OCI-LY1 (cell line): ENCODE results near the gene RNFT2.

Experiments
- H2AFZ ChIP-seq: fragments of 200-600 bp; sonication (generic), shearing (Covaris generic); 2 replicates; pipeline ENCODE4 v1.6.0; 2014; ENCODE audit warnings: antibody characterized with exemption, mild to moderate bottlenecking, low read length
- H3F3A ChIP-seq: fragments of 200-600 bp; sonication (generic), shearing (Covaris generic); 2 replicates; pipeline ENCODE4 v1.6.0; 2014; ENCODE audit warnings: mild to moderate bottlenecking, antibody characterized with exemption, low read length, moderate library complexity; ENCODE audit not compliant: insufficient read depth
- H3K27ac ChIP-seq: fragments of 200-600 bp; sonication (generic); 2 replicates; pipeline ENCODE4 v1.5.1; 2014; ENCODE audit warnings: low read length, mixed run types, mild to moderate bottlenecking, low read depth; ENCODE audit not compliant: poor library complexity, severe bottlenecking
- H3K27me3 ChIP-seq: fragments of 200-600 bp; sonication (generic); 2 replicates; pipeline ENCODE4 v1.6.0; 2014; ENCODE audit warnings: antibody characterized with exemption, mild to moderate bottlenecking, low read length, moderate library complexity; ENCODE audit not compliant: insufficient read depth
- H3K36me3 ChIP-seq: fragments of 200-600 bp; sonication (generic); 2 replicates; pipeline ENCODE4 v1.6.1; 2014; ENCODE audit warnings: mild to moderate bottlenecking, antibody characterized with exemption, low read length, moderate library complexity, mixed read lengths; ENCODE audit not compliant: insufficient read depth
- H3K4me1 ChIP-seq: fragments of 200-600 bp; sonication (generic); 2 replicates; pipeline ENCODE4 v1.5.1; 2014; ENCODE audit warnings: mild to moderate bottlenecking, low read length, moderate library complexity; ENCODE audit not compliant: insufficient read depth, severe bottlenecking
- H3K4me2 ChIP-seq: fragments of 200-600 bp; sonication (generic), shearing (Covaris generic); 2 replicates; pipeline ENCODE4 v1.6.1; 2014; ENCODE audit warnings: low read length
- H3K4me3 ChIP-seq: fragments of 200-600 bp; sonication (generic); 2 replicates; pipeline ENCODE4 v1.5.1; 2014; ENCODE audit warnings: low read length, low read depth, mild to moderate bottlenecking, mixed read lengths; ENCODE audit not compliant: poor library complexity, severe bottlenecking
- H3K79me2 ChIP-seq: fragments of 200-600 bp; shearing (Covaris generic); 2 replicates; pipeline ENCODE4 v1.6.1; 2016; ENCODE audit warnings: mixed run types, low read length, mixed read lengths; ENCODE audit not compliant: insufficient read depth
- H3K9ac ChIP-seq: fragments of 200-600 bp; sonication (generic), shearing (Covaris generic); 2 replicates; pipeline ENCODE4 v1.6.1; 2014; ENCODE audit warnings: mild to moderate bottlenecking, low read length, mixed read lengths
- H3K9me2 ChIP-seq: fragments of 200-600 bp; sonication (generic), shearing (Covaris generic); 2 replicates; pipeline ENCODE4 v1.6.1; 2014; ENCODE audit warnings: low read depth, mild to moderate bottlenecking, low read length, mixed read lengths
- H3K9me3 ChIP-seq: fragments of 200-600 bp; shearing (Covaris generic); 2 replicates; pipeline ENCODE4 v1.6.1; 2014; ENCODE audit warnings: low read length, mixed read lengths
- H4K20me1 ChIP-seq: fragments of 200-600 bp; sonication (generic), shearing (Covaris generic); 2 replicates; pipeline ENCODE4 v1.6.0; 2016; ENCODE audit warnings: mild to moderate bottlenecking, low read length; ENCODE audit not compliant: insufficient read depth
- EZH2 ChIP-seq: fragments of 200-600 bp; sonication (generic), shearing (Covaris generic); IDR thresholded peaks from 2 replicates; pipeline ENCODE4 v1.8.0; 2017; ENCODE audit warnings: borderline replicate concordance, mixed run types, mild to moderate bottlenecking, antibody characterized with exemption, low read length, moderate library complexity, mixed read lengths
- TF ChIP-seq, protein P1 (sequence below): fragments of 200-600 bp; sonication (generic), shearing (Covaris generic); IDR thresholded peaks from 2 replicates; pipeline ENCODE4 v1.5.1; 2017; ENCODE audit warnings: mild to moderate bottlenecking, antibody characterized with exemption, low read length, moderate library complexity, mixed read lengths

Gene RNFT2

DNA sequence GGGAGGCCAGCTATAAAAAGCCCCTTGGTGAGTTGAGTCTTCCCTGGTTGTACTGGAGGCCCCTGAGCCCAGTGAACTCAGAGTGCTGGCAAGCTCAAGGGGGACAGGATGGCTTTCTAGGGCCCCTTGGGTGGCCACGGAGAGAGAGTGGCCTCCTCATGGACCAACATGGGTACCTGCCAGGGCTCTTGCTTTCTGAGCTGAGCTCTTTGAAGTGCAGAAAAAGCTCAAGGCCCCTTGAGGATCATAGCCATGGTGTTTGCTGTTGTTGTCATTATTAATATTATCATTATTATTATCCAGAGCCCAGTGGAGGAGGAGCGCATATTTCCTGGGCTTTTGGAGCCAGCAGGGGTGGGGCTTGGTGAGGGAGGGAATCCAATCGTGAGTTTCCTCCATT, 6.7 kb downstream of the RNFT2 start:
- Histone ChIP-seq H3K4me2 (peak overlapping the region; percentile 48), H3K4me3 (peak overlapping the region; percentile 24), H3K36me3 (peaks cover 34% of the 10 kb centered on the region; the same call in 1 of the 2 replicates), H3K4me1 (peaks cover 37% of the 10 kb centered on the region), H4K20me1 (no peaks in the 10 kb centered on the region), H2AFZ (no peak overlapping the region), H3K27ac (peak overlapping the region; percentile 92), H3K9ac (peak overlapping the region; percentile 54), H3K79me2 (no peaks in the 10 kb centered on the region), H3K9me2 (no peaks in the 10 kb centered on the region), H3F3A (0 out of 2 replicates have a peak, but pooled peaks cover 2% of the 10 kb centered on the region), H3K27me3 (no peaks in the 10 kb centered on the region), H3K9me3 (no peaks in the 10 kb centered on the region)
- TF ChIP-seq EZH2, result no peak
- TF ChIP-seq, protein P1, sequence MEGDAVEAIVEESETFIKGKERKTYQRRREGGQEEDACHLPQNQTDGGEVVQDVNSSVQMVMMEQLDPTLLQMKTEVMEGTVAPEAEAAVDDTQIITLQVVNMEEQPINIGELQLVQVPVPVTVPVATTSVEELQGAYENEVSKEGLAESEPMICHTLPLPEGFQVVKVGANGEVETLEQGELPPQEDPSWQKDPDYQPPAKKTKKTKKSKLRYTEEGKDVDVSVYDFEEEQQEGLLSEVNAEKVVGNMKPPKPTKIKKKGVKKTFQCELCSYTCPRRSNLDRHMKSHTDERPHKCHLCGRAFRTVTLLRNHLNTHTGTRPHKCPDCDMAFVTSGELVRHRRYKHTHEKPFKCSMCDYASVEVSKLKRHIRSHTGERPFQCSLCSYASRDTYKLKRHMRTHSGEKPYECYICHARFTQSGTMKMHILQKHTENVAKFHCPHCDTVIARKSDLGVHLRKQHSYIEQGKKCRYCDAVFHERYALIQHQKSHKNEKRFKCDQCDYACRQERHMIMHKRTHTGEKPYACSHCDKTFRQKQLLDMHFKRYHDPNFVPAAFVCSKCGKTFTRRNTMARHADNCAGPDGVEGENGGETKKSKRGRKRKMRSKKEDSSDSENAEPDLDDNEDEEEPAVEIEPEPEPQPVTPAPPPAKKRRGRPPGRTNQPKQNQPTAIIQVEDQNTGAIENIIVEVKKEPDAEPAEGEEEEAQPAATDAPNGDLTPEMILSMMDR, result no peak

- Histone ChIP-seq H3F3A (0 out of 2 replicates have a peak, but pooled peaks cover 2% of the 10 kb centered on the region), H3K4me3 (no peak overlapping the region), H3K79me2 (no peaks in the 10 kb centered on the region), H3K9me3 (no peaks in the 10 kb centered on the region), H3K4me2 (no peak overlapping the region), H2AFZ (no peak overlapping the region), H3K36me3 (peaks cover 37% of the 10 kb centered on the region), H3K9me2 (no peaks in the 10 kb centered on the region), H3K9ac (no peak overlapping the region), H3K27me3 (no peaks in the 10 kb centered on the region), H3K4me1 (peaks cover 35% of the 10 kb centered on the region), H4K20me1 (no peaks in the 10 kb centered on the region), H3K27ac (no peak overlapping the region)
- no peak for TF ChIP-seq EZH2
- TF ChIP-seq, protein P1, result no peak
These were observed 7.4 kb downstream of the RNFT2 start for GRCh38 chr12:116745554-116745953.

- Histone ChIP-seq H3K36me3 (peaks cover 54% of the 10 kb centered on the region), H3F3A (no peaks in the 10 kb centered on the region), H3K9me2 (no peaks in the 10 kb centered on the region), H3K4me2 (no peak overlapping the region), H3K27me3 (no peaks in the 10 kb centered on the region), H3K79me2 (no peaks in the 10 kb centered on the region), H2AFZ (no peak overlapping the region), H4K20me1 (no peaks in the 10 kb centered on the region), H3K9ac (no peak overlapping the region), H3K4me3 (no peak overlapping the region), H3K4me1 (peaks cover 2% of the 10 kb centered on the region), H3K9me3 (no peaks in the 10 kb centered on the region), H3K27ac (no peak overlapping the region)
- TF ChIP-seq, protein P1, result no peak
- no peak for TF ChIP-seq EZH2
These were observed 11.8 kb downstream of the RNFT2 start for GRCh38 chr12:116749884-116750283.
